Hepatocyte (in vitro differentiated cells): ENCODE data around the gene NUP214. TPM values are rescaled to one million over a fixed set of nuclear protein-coding genes. Genes with fewer than 3 reads are reported as not detected.
A peak's percentile ranks its signal among the peaks of the same experiment; 100 is the strongest.

ENCODE experiments used
- DNase-seq: peaks from one replicate; pipeline ENCODE4 v3.0.0-alpha.2; 2016; ENCODE audit warnings: low spot score
- H2AFZ ChIP-seq: fragments of 200-600 bp; sonication (generic); 2 replicates; pipeline ENCODE4 v1.6.0; 2016; ENCODE audit warnings: antibody characterized with exemption, mild to moderate bottlenecking
- H3K27ac ChIP-seq: fragments of 200-600 bp; sonication (generic); 2 replicates; pipeline ENCODE4 v1.5.1; 2016; ENCODE audit warnings: mild to moderate bottlenecking
- H3K27me3 ChIP-seq: fragments of 200-600 bp; sonication (generic); 2 replicates; pipeline ENCODE4 v1.6.1; 2016
- H3K36me3 ChIP-seq: fragments of 200-600 bp; sonication (generic); replicated peaks from 2 replicates; pipeline ENCODE4 v1.5.1; 2016; ENCODE audit warnings: low read depth; ENCODE audit not compliant: insufficient read depth
- H3K4me1 ChIP-seq: fragments of 200-600 bp; sonication (generic); 2 replicates; pipeline ENCODE4 v1.5.1; 2016; ENCODE audit warnings: mild to moderate bottlenecking, moderate library complexity; ENCODE audit not compliant: insufficient read depth
- H3K4me2 ChIP-seq: fragments of 200-600 bp; sonication (generic); 2 replicates; pipeline ENCODE4 v1.6.0; 2016
- H3K4me3 ChIP-seq: fragments of 200-600 bp; sonication (generic); 2 replicates; pipeline ENCODE4 v1.5.1; 2016; ENCODE audit warnings: mild to moderate bottlenecking
- H3K79me2 ChIP-seq: fragments of 200-600 bp; sonication (generic); 2 replicates; pipeline ENCODE4 v1.6.0; 2017; ENCODE audit warnings: mild to moderate bottlenecking
- H3K9me2 ChIP-seq: fragments of 200-600 bp; sonication (generic); replicated peaks from 2 replicates; pipeline ENCODE4 v1.6.0; 2017; ENCODE audit warnings: mild to moderate bottlenecking; ENCODE audit not compliant: insufficient read depth
- H3K9me3 ChIP-seq: fragments of 200-600 bp; sonication (generic); 2 replicates; pipeline ENCODE4 v1.5.1; 2016; ENCODE audit warnings: low read depth, mild to moderate bottlenecking
- H4K20me1 ChIP-seq: fragments of 200-600 bp; sonication (generic); 2 replicates; pipeline ENCODE4 v1.6.0; 2016; ENCODE audit warnings: mild to moderate bottlenecking; ENCODE audit not compliant: insufficient read depth, poor library complexity, severe bottlenecking
- CTCF ChIP-seq: fragments of 200-600 bp; sonication (generic); IDR thresholded peaks from 2 replicates; pipeline ENCODE4 v1.5.1; 2016; ENCODE audit warnings: antibody characterized with exemption, mild to moderate bottlenecking; ENCODE audit not compliant: poor library complexity
- EZH2 ChIP-seq: fragments of 200-600 bp; sonication (generic); IDR thresholded peaks from 2 replicates; pipeline ENCODE4 v1.6.1; 2016; ENCODE audit warnings: antibody characterized with exemption, mild to moderate bottlenecking, borderline replicate concordance
- EZH2phosphoT487 ChIP-seq: fragments of 200-600 bp; sonication (generic); IDR thresholded peaks from one replicate; pipeline ENCODE4 v1.6.1; 2018; ENCODE audit warnings: antibody characterized with exemption, mild to moderate bottlenecking, low read depth, moderate library complexity; ENCODE audit not compliant: unreplicated experiment, severe bottlenecking
- WGBS: methylation state at CpG from one replicate; pipeline ENCODE4 v1.1.6; 2016; ENCODE audit warnings: low lambda C conversion rate; ENCODE audit errors: missing lambda C conversion rate; 5-methylcytosine and 5-hydroxymethylcytosine counted together
- polyA plus RNA-seq: library from polyadenylated mRNA; unstranded; fragments of >200 nt; fragmentation: Nextera tagmentation; extraction: Ambion mirVana; gene quantifications from 2 replicates; pipeline ENCODE4 v1.2.1, GENCODE V29; 2016
- total RNA-seq: library from RNA; depleted of rRNA; stranded (reverse); fragments of >200 nt; gene quantifications from 2 replicates; pipeline ENCODE4 v1.2.3, GENCODE V29; 2014

NUP214 gene
- total and polyA plus RNA-seq, 2 experiments from 2014 or later: 13.7 to 18.1 TPM

GRCh38 chr9:131179561-131180219 is 54.3 kb downstream of the NUP214 start:
- no peaks in the 10 kb centered on the region for H4K20me1 ChIP-seq
- H3K4me2 ChIP-seq: no peak overlapping the region
- 78% methylated on average over 4 of the region's 4 CpGs for WGBS
- H3K4me3 ChIP-seq: no peak overlapping the region
- H3K27me3 ChIP-seq: no peaks in the 10 kb centered on the region
- H3K27ac ChIP-seq: peak overlapping the region; percentile 37
- H2AFZ ChIP-seq: no peak overlapping the region
- DNase-seq: no peak
- no peaks in the 10 kb centered on the region for H3K79me2 ChIP-seq
- peaks cover 5% of the 10 kb centered on the region for H3K4me1 ChIP-seq
- H3K9me3 ChIP-seq: no peaks in the 10 kb centered on the region
- no peak for TF ChIP-seq EZH2phosphoT487
- TF ChIP-seq EZH2: no peak
- no peak for TF ChIP-seq CTCF
- H3K36me3 ChIP-seq: no peaks in the 10 kb centered on the region
- H3K9me2 ChIP-seq: no peaks in the 10 kb centered on the region

- Histone ChIP-seq H3K36me3 (no peaks in the 10 kb centered on the region), H3K4me1 (peaks cover 5% of the 10 kb centered on the region), H4K20me1 (no peaks in the 10 kb centered on the region), H3K9me3 (no peaks in the 10 kb centered on the region), H3K9me2 (no peaks in the 10 kb centered on the region), H3K4me2 (no peak overlapping the region), H3K4me3 (no peak overlapping the region), H3K27me3 (no peaks in the 10 kb centered on the region), H3K79me2 (no peaks in the 10 kb centered on the region), H2AFZ (no peak overlapping the region), H3K27ac (no peak overlapping the region)
- TF ChIP-seq CTCF (no peak), EZH2 (no peak), EZH2phosphoT487 (no peak)
- DNase-seq: peak; percentile 28
- WGBS: 79% methylated on average over 6 of the region's 6 CpGs
Observed at GRCh38 chr9:131180454-131180853, 55.1 kb downstream of the NUP214 start.

- TF ChIP-seq CTCF (no peak), EZH2phosphoT487 (no peak), EZH2 (no peak)
- Histone ChIP-seq H3K79me2 (no peaks in the 10 kb centered on the region), H3K27ac (no peak overlapping the region), H2AFZ (no peak overlapping the region), H3K9me2 (no peaks in the 10 kb centered on the region), H3K4me2 (no peak overlapping the region), H4K20me1 (no peaks in the 10 kb centered on the region), H3K9me3 (no peaks in the 10 kb centered on the region), H3K4me1 (peaks cover 5% of the 10 kb centered on the region), H3K4me3 (no peak overlapping the region), H3K27me3 (no peaks in the 10 kb centered on the region), H3K36me3 (no peaks in the 10 kb centered on the region)
- no peak for DNase-seq
- 89% methylated on average over 6 of the region's 6 CpGs for WGBS
Observed at GRCh38 chr9:131181091-131181681, 55.8 kb downstream of the NUP214 start.
